ENCODE data around the gene HOXD8.

The HOXD8 gene

GRCh38 chr2:176147800-176148496 is 18.4 kb downstream of the HOXD8 start:
- DNase-seq = no peak

- DNase-seq = no peak
These were observed 19.4 kb downstream of the HOXD8 start for GRCh38 chr2:176148751-176149421.

- DNase-seq = no peak
These were observed 20.0 kb downstream of the HOXD8 start for GRCh38 chr2:176149481-176149938.

- no peak for DNase-seq
These were observed 20.6 kb downstream of the HOXD8 start for GRCh38 chr2:176149939-176150583.

GRCh38 chr2:176150584-176151441 is 21.3 kb downstream of the HOXD8 start:
- no peak for DNase-seq

- no peak for DNase-seq
These were observed 22.2 kb downstream of the HOXD8 start, which contains the start of gene HOXD4 for GRCh38 chr2:176151442-176152287. Gene HOXD4, plus strand, starts transcription at chr2:176151550. Its CDS starts 84 bp downstream, at chr2:176151634.

GRCh38 chr2:176152350-176153181 is 23.1 kb downstream of the HOXD8 start:
- no peak for DNase-seq

GRCh38 chr2:176154576-176155252 is 25.2 kb downstream of the HOXD8 start:
- no peak for DNase-seq

- no peak for DNase-seq
These were observed 26.0 kb downstream of the HOXD8 start for GRCh38 chr2:176155356-176156044.

- DNase-seq = no peak
These were observed 26.8 kb downstream of the HOXD8 start for GRCh38 chr2:176156301-176156806.

GRCh38 chr2:176156807-176157498 is 27.4 kb downstream of the HOXD8 start, which contains the start of gene HOXD3:
Gene HOXD3, plus strand, starts transcription at chr2:176157307. Its CDS starts 11,808 bp downstream, at chr2:176169115.
- DNase-seq = no peak

- no peak for DNase-seq
These were observed 28.1 kb downstream of the HOXD8 start for GRCh38 chr2:176157499-176158185.

- DNase-seq = no peak
These were observed 28.7 kb downstream of the HOXD8 start for GRCh38 chr2:176158186-176158591.

- no peak for DNase-seq
These were observed 29.6 kb downstream of the HOXD8 start for GRCh38 chr2:176158855-176159662.

GRCh38 chr2:176159663-176160250 is 30.3 kb downstream of the HOXD8 start:
- DNase-seq = no peak

GRCh38 chr2:176160251-176160985 is 30.9 kb downstream of the HOXD8 start:
- no peak for DNase-seq

Measured in stimulated activated CD4-positive, alpha-beta T cell treated with anti-CD3 and anti-CD28 coated beads, Interleukin-15, amount 100 ng/mL, for 24 hours (primary cell).